SK-N-SH (cell line): ENCODE data around the gene SIGLEC1. TPM values are rescaled to one million over a fixed set of nuclear protein-coding genes. Genes with fewer than 3 reads are reported as not detected.

Experiments used
- CTCF ChIA-PET: fragments of 300-600, 350-600 bp; formaldehyde crosslinking; extraction: SDS; loops from one replicate; lab custom pipeline; 2021; lab: Yijun Ruan, JAX
- POLR2A ChIA-PET: fragments of 350-600 bp; sonication (Branson Sonifier 250); formaldehyde crosslinking; extraction: SDS; loops from one replicate; lab custom pipeline; 2020; ENCODE audit warnings: antibody characterized with exemption, inconsistent platforms; lab: Yijun Ruan, JAX
- DNase-seq: peaks from one replicate; pipeline ENCODE4 v3.0.0; 2012
- H2AFZ ChIP-seq: fragments of 200-600 bp; sonication (generic); 2 replicates; pipeline ENCODE4 v1.8.1; 2016; ENCODE audit warnings: antibody characterized with exemption, mild to moderate bottlenecking, low read depth
- H3F3A ChIP-seq: fragments of 200-600 bp; sonication (generic); replicated peaks from 2 replicates; pipeline ENCODE3; 2016; ENCODE audit warnings: antibody characterized with exemption, mild to moderate bottlenecking; ENCODE audit not compliant: insufficient read depth
- H3K27ac ChIP-seq, 2 experiments: fragments of 200-500 bp in 1 of 2; fragments of 200-600 bp in 1 of 2; sonication (Bioruptor generic) in 1 of 2; sonication (generic), shearing (Covaris generic) in 1 of 2; 2 replicates each; pipeline versions ENCODE4 v1.5.1 to v1.6.1; 2014 to 2016; ENCODE audit warnings: low read depth in 2 of 2, inconsistent platforms in 1 of 2, low read length in 1 of 2, mild to moderate bottlenecking in 1 of 2, mixed read lengths in 1 of 2
- H3K27me3 ChIP-seq: fragments of 200-600 bp; sonication (generic), shearing (Covaris generic); 2 replicates; pipeline ENCODE4 v1.6.1; 2016; ENCODE audit warnings: mixed run types; ENCODE audit not compliant: insufficient read depth
- H3K36me3 ChIP-seq, 2 experiments: fragments of 200-500 bp in 1 of 2; fragments of 200-600 bp in 1 of 2; sonication (Bioruptor generic) in 1 of 2; sonication (generic) in 1 of 2; replicated peaks in 1 of 2; 2 replicates each; pipeline versions ENCODE3 to v1.5.1; 2014 to 2016; ENCODE audit warnings: low read length in 1 of 2, mild to moderate bottlenecking in 1 of 2; ENCODE audit not compliant: insufficient read depth in 2 of 2, control insufficient read depth in 1 of 2
- H3K4me1 ChIP-seq, 2 experiments: fragments of 200-500 bp in 1 of 2; fragments of 200-600 bp in 1 of 2; sonication (Bioruptor generic) in 1 of 2; sonication (generic), shearing (Covaris generic) in 1 of 2; 2 replicates each; pipeline versions ENCODE4 v1.5.1 to v1.6.1; 2014 to 2016; ENCODE audit warnings: low read depth in 1 of 2, low read length in 1 of 2, mixed run types in 1 of 2; ENCODE audit not compliant: insufficient read depth in 2 of 2, control insufficient read depth in 1 of 2
- H3K4me2 ChIP-seq: fragments of 200-600 bp; sonication (generic), shearing (Covaris generic); 2 replicates; pipeline ENCODE4 v1.6.1; 2017; ENCODE audit warnings: mixed run types
- H3K4me3 ChIP-seq, 2 experiments: fragments of 200-500 bp in 1 of 2; fragments of 200-600 bp in 1 of 2; sonication (Bioruptor generic) in 1 of 2; sonication (generic), shearing (Covaris generic) in 1 of 2; 2 replicates each; pipeline versions ENCODE4 v1.5.1 to v1.8.1; 2014 to 2016; ENCODE audit warnings: low read depth in 2 of 2, inconsistent platforms in 1 of 2, low read length in 1 of 2, mild to moderate bottlenecking in 1 of 2, mixed read lengths in 1 of 2, moderate library complexity in 1 of 2
- H3K79me2 ChIP-seq: fragments of 200-600 bp; sonication (generic); 2 replicates; pipeline ENCODE4 v1.8.1; 2017; ENCODE audit warnings: mild to moderate bottlenecking; ENCODE audit not compliant: insufficient read depth
- H3K9ac ChIP-seq: fragments of 200-600 bp; sonication (generic); 2 replicates; pipeline ENCODE4 v1.6.1; 2017; ENCODE audit warnings: mixed run types
- H3K9me2 ChIP-seq: fragments of 200-600 bp; sonication (generic); 2 replicates; pipeline ENCODE4 v1.6.1; 2017; ENCODE audit warnings: mixed run types
- H3K9me3 ChIP-seq: fragments of 200-600 bp; sonication (generic); 2 replicates; pipeline ENCODE4 v1.6.1; 2017; ENCODE audit warnings: mixed run types, mild to moderate bottlenecking, moderate library complexity
- H4K20me1 ChIP-seq: fragments of 200-600 bp; sonication (generic); 2 replicates; pipeline ENCODE4 v1.6.1; 2017; ENCODE audit warnings: mild to moderate bottlenecking, mixed run types; ENCODE audit not compliant: insufficient read depth
- EP300 ChIP-seq, 2 experiments: IDR thresholded peaks; 2 replicates each; pipeline versions ENCODE4 v1.4.0 to v1.6.1; 2012; ENCODE audit warnings: borderline replicate concordance in 1 of 2, low read depth in 1 of 2, low read length in 1 of 2
- EZH2phosphoT487 ChIP-seq: fragments of 200-600 bp; sonication (generic); IDR thresholded peaks from 2 replicates; pipeline ENCODE4 v1.6.1; 2017; ENCODE audit warnings: low read depth, mixed run types, mild to moderate bottlenecking, antibody characterized with exemption, moderate library complexity, borderline replicate concordance
- FOSL2 ChIP-seq: IDR thresholded peaks from 2 replicates; pipeline ENCODE4 v1.4.0; 2012; ENCODE audit warnings: low read depth, mild to moderate bottlenecking, moderate library complexity, borderline replicate concordance
- FOXM1 ChIP-seq: IDR thresholded peaks from 2 replicates; pipeline ENCODE4 v1.4.0; 2012; ENCODE audit warnings: low read depth, mild to moderate bottlenecking
- GABPA ChIP-seq: IDR thresholded peaks from 2 replicates; pipeline ENCODE4 v1.4.0; 2012; ENCODE audit warnings: low read depth, mild to moderate bottlenecking
- JUND ChIP-seq: IDR thresholded peaks from 2 replicates; pipeline ENCODE4 v1.4.0; 2012
- MEF2A ChIP-seq: IDR thresholded peaks from 2 replicates; pipeline ENCODE4 v1.4.0; 2012; ENCODE audit warnings: low read depth, borderline replicate concordance
- NRF1 ChIP-seq: IDR thresholded peaks from 2 replicates; pipeline ENCODE4 v1.6.1; 2012; ENCODE audit warnings: low read depth, mild to moderate bottlenecking, low read length
- RAD21 ChIP-seq: IDR thresholded peaks from 2 replicates; pipeline ENCODE4 v1.6.1; 2012; ENCODE audit warnings: mild to moderate bottlenecking, low read length
- RXRA ChIP-seq: IDR thresholded peaks from 2 replicates; pipeline ENCODE4 v1.4.0; 2012; ENCODE audit warnings: low read depth, mild to moderate bottlenecking, borderline replicate concordance
- SIN3A ChIP-seq: IDR thresholded peaks from 2 replicates; pipeline ENCODE4 v1.6.1; 2012; ENCODE audit warnings: low read depth, mild to moderate bottlenecking, low read length, moderate library complexity, borderline replicate concordance
- SMC3 ChIP-seq: IDR thresholded peaks from 2 replicates; pipeline ENCODE4 v1.6.1; 2012; ENCODE audit warnings: low read depth, low read length, improper control_type of control experiment
- ZBTB33 ChIP-seq: IDR thresholded peaks from 2 replicates; pipeline ENCODE4 v1.4.0; 2012; ENCODE audit warnings: low read depth, borderline replicate concordance
- WGBS: methylation state at CpG from one replicate; pipeline ENCODE4 v1.1.6; 2017; ENCODE audit warnings: low lambda C conversion rate; 5-methylcytosine and 5-hydroxymethylcytosine counted together
- polyA plus RNA-seq, 3 experiments: library from polyadenylated mRNA; depleted of rRNA; stranded (reverse); fragments of >200 nt; gene quantifications; 2 replicates each; pipeline ENCODE4 v1.2.3, GENCODE V29; 2012
- TF ChIP-seq, protein P1 (sequence below): IDR thresholded peaks from 2 replicates; pipeline ENCODE4 v1.4.0; 2012; ENCODE audit warnings: low read depth, borderline replicate concordance
- TF ChIP-seq, protein P2 (sequence below): fragments of 150-350 bp; IDR thresholded peaks from 2 replicates; pipeline ENCODE4 v1.6.1; 2017; ENCODE audit warnings: antibody characterized with exemption, low read length, low read depth, borderline replicate concordance
- TF ChIP-seq, protein P3 (sequence below): fragments of 200-600 bp; sonication (generic); IDR thresholded peaks from 2 replicates; pipeline ENCODE4 v1.6.1; 2017; ENCODE audit warnings: antibody characterized with exemption, mild to moderate bottlenecking, moderate library complexity

SIGLEC1 gene
- polyA plus RNA-seq, 1 of the 3 experiments (the other 2 are of a cell fraction), result not detected

- Histone ChIP-seq H3K36me3 (peaks cover 10 to 15% of the 10 kb centered on the region in 2 experiments), H3F3A (no peaks in the 10 kb centered on the region), H3K79me2 (no peaks in the 10 kb centered on the region), H3K9ac (no peak overlapping the region), H3K9me2 (no peaks in the 10 kb centered on the region), H3K27me3 (no peaks in the 10 kb centered on the region), H3K27ac (no peak overlapping the region), H3K4me1 (peaks cover 0 to 6% of the 10 kb centered on the region in 2 experiments; a peak in 1 of 4 replicates), H2AFZ (no peak overlapping the region), H4K20me1 (no peaks in the 10 kb centered on the region), H3K9me3 (no peaks in the 10 kb centered on the region), H3K4me3 (no peak overlapping the region), H3K4me2 (no peak overlapping the region)
- DNase-seq, result no peak
- POLR2A ChIA-PET, result interaction anchor here (1.0 to 2.0 kb wide), 2 partner anchors 15 to 67 kb away, joined by 3 to 7 read pairs; partner anchors contain the start of genes ADISSP and AP5S1
- 92% methylated on average over 13 of the region's 26 CpGs for WGBS
- CTCF ChIA-PET, result interaction anchor here (1.0 to 9.8 kb wide), 19 partner anchors 9 to 101 kb away, joined by 3 to 151 read pairs (median 5); partner anchors contain the start of genes ADISSP, CENPB and SPEF1
- TF ChIP-seq SIN3A (no peak), EZH2phosphoT487 (no peak), RAD21 (no peak), NRF1 (no peak), SMC3 (no peak), ZBTB33 (no peak), GABPA (no peak), RXRA (no peak), JUND (no peak), FOSL2 (no peak), MEF2A (no peak), FOXM1 (no peak), EP300 (IDR thresholded peaks at IDR 0.05; ENCODE audit: borderline replicate concordance in 1 of 2, low read depth in 1 of 2, low read length in 1 of 2) (no peak)
- TF ChIP-seq, protein P1, sequence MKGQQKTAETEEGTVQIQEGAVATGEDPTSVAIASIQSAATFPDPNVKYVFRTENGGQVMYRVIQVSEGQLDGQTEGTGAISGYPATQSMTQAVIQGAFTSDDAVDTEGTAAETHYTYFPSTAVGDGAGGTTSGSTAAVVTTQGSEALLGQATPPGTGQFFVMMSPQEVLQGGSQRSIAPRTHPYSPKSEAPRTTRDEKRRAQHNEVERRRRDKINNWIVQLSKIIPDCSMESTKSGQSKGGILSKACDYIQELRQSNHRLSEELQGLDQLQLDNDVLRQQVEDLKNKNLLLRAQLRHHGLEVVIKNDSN, result no peak
- TF ChIP-seq, protein P2, sequence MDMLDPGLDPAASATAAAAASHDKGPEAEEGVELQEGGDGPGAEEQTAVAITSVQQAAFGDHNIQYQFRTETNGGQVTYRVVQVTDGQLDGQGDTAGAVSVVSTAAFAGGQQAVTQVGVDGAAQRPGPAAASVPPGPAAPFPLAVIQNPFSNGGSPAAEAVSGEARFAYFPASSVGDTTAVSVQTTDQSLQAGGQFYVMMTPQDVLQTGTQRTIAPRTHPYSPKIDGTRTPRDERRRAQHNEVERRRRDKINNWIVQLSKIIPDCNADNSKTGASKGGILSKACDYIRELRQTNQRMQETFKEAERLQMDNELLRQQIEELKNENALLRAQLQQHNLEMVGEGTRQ, result no peak
- TF ChIP-seq, protein P3, sequence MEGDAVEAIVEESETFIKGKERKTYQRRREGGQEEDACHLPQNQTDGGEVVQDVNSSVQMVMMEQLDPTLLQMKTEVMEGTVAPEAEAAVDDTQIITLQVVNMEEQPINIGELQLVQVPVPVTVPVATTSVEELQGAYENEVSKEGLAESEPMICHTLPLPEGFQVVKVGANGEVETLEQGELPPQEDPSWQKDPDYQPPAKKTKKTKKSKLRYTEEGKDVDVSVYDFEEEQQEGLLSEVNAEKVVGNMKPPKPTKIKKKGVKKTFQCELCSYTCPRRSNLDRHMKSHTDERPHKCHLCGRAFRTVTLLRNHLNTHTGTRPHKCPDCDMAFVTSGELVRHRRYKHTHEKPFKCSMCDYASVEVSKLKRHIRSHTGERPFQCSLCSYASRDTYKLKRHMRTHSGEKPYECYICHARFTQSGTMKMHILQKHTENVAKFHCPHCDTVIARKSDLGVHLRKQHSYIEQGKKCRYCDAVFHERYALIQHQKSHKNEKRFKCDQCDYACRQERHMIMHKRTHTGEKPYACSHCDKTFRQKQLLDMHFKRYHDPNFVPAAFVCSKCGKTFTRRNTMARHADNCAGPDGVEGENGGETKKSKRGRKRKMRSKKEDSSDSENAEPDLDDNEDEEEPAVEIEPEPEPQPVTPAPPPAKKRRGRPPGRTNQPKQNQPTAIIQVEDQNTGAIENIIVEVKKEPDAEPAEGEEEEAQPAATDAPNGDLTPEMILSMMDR, result no peak
Measured at GRCh38 chr20:3753501-3754275, 41.3 kb upstream of the SIGLEC1 start.
